Fibroblast of lung (primary cell): ENCODE data around the gene PPM1E. TPM values are rescaled to one million over a fixed set of nuclear protein-coding genes. Genes with fewer than 3 reads are reported as not detected.
A peak's percentile ranks its signal among the peaks of the same experiment; 100 is the strongest.

ENCODE experiments used
- DNase-seq, 2 donors: peaks; one replicate each; pipeline versions ENCODE4 v3.0.0 to v3.0.0-alpha.2; 2010; ENCODE audit warnings: low read depth in 2 of 2
- H2AFZ ChIP-seq: 2 replicates; pipeline ENCODE4 v1.5.1; 2012; ENCODE audit warnings: low read length, control low read depth, inconsistent platforms
- H3K27ac ChIP-seq: 2 replicates; pipeline ENCODE4 v1.5.1; 2011; ENCODE audit warnings: low read length, control low read depth; ENCODE audit not compliant: insufficient read depth
- H3K27me3 ChIP-seq: 2 replicates; pipeline ENCODE4 v1.5.1; 2011; ENCODE audit warnings: mild to moderate bottlenecking, low read length; ENCODE audit not compliant: control insufficient read depth, insufficient read depth
- H3K36me3 ChIP-seq: 2 replicates; pipeline ENCODE4 v1.5.1; 2011; ENCODE audit warnings: low read length; ENCODE audit not compliant: control insufficient read depth, insufficient read depth
- H3K4me1 ChIP-seq: 2 replicates; pipeline ENCODE4 v1.5.1; 2011; ENCODE audit warnings: low read length; ENCODE audit not compliant: control insufficient read depth, insufficient read depth; ENCODE audit errors: extremely low read depth
- H3K4me2 ChIP-seq: 2 replicates; pipeline ENCODE4 v1.5.1; 2011; ENCODE audit warnings: low read length, control low read depth; ENCODE audit not compliant: insufficient read depth; ENCODE audit errors: extremely low read depth
- H3K4me3 ChIP-seq, 4 experiments: fragments of 200-600 bp in 1 of 4; sonication (generic) in 1 of 4; replicated peaks in 1 of 4; 2 replicates each; pipeline ENCODE4 v1.5.1; 2011 to 2016; ENCODE audit warnings: low read length in 4 of 4, low read depth in 3 of 4, mild to moderate bottlenecking in 3 of 4, control low read depth in 2 of 4, inconsistent platforms in 1 of 4, mixed read lengths in 1 of 4; ENCODE audit not compliant: insufficient read depth in 1 of 4; ENCODE audit errors: control extremely low read depth in 1 of 4
- H3K79me2 ChIP-seq: 2 replicates; pipeline ENCODE4 v1.5.1; 2012; ENCODE audit warnings: mild to moderate bottlenecking, low read length, inconsistent platforms; ENCODE audit not compliant: control insufficient read depth, insufficient read depth
- H3K9ac ChIP-seq: 2 replicates; pipeline ENCODE4 v1.5.1; 2011; ENCODE audit warnings: mild to moderate bottlenecking, low read length, control low read depth; ENCODE audit not compliant: insufficient read depth
- H3K9me3 ChIP-seq: 2 replicates; pipeline ENCODE4 v1.5.1; 2012; ENCODE audit warnings: low read depth, low read length; ENCODE audit not compliant: control insufficient read depth, insufficient read depth
- H4K20me1 ChIP-seq: 2 replicates; pipeline ENCODE4 v1.5.1; 2011; ENCODE audit warnings: low read length; ENCODE audit not compliant: control insufficient read depth, insufficient read depth; ENCODE audit errors: extremely low read depth
- EZH2 ChIP-seq: IDR thresholded peaks from 2 replicates; pipeline ENCODE4 v1.5.1; 2012; ENCODE audit warnings: low read length, control low read depth, mild to moderate bottlenecking; ENCODE audit errors: missing control alignments
- polyA plus RNA-seq, 2 donors: library from polyadenylated mRNA; depleted of rRNA in 1 of 2; stranded (reverse) in 1 of 2; unstranded in 1 of 2; fragments of >200 nt; gene quantifications; 2 replicates each; pipeline ENCODE4 v1.2.1, GENCODE V29; 2011 to 2012; ENCODE audit warnings: missing spikeins in 1 of 2
- total RNA-seq: library from RNA; depleted of rRNA; stranded (reverse); fragments of >200 nt; gene quantifications from 2 replicates; pipeline ENCODE4 v1.2.1, GENCODE V29; 2014
- TF ChIP-seq, protein P1 (sequence below), 2 donors: IDR thresholded peaks in 1 of 2; conservative IDR thresholded peaks in 1 of 2; 1 replicate in 1 of 2; 2 replicates in 1 of 2; pipeline ENCODE4 v1.5.1; 2011 to 2012; ENCODE audit warnings: low read length in 2 of 2, control low read depth in 1 of 2, inconsistent platforms in 1 of 2, low read depth in 1 of 2, mild to moderate bottlenecking in 1 of 2

Gene PPM1E
- total and polyA plus RNA-seq, 2 donors (not counting 1 experiment from before 2014, with no cell fraction given): 0.02 to 0.50 TPM

DNA sequence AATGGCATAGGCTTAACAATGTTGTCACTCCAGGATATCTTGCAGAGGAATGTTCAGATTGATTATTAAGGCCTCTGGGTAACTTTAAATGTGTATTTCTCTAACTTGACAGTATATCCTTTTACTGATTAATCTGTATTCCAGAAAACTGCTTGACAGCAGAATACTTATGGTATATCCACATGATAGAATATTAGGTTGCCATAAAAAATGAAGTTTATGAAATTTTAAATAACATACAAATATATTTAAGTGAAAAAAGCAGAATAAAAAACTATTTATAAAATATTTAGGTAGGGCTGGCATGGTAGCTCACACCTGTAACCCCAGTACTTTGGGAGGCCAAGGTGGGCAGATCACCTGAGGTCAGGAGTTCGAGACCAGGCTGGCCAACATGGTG lies 244.4 kb downstream of the PPM1E start:
- Histone ChIP-seq H3K79me2 (no peaks in the 10 kb centered on the region), H3K27ac (no peak overlapping the region), H3K9ac (no peak overlapping the region), H3K4me3 (no peak overlapping the region), H3K27me3 (no peaks in the 10 kb centered on the region), H3K4me1 (no peaks in the 10 kb centered on the region), H2AFZ (no peak overlapping the region), H3K4me2 (no peak overlapping the region), H4K20me1 (no peaks in the 10 kb centered on the region), H3K36me3 (no peaks in the 10 kb centered on the region), H3K9me3 (no peaks in the 10 kb centered on the region)
- TF ChIP-seq, protein P1, sequence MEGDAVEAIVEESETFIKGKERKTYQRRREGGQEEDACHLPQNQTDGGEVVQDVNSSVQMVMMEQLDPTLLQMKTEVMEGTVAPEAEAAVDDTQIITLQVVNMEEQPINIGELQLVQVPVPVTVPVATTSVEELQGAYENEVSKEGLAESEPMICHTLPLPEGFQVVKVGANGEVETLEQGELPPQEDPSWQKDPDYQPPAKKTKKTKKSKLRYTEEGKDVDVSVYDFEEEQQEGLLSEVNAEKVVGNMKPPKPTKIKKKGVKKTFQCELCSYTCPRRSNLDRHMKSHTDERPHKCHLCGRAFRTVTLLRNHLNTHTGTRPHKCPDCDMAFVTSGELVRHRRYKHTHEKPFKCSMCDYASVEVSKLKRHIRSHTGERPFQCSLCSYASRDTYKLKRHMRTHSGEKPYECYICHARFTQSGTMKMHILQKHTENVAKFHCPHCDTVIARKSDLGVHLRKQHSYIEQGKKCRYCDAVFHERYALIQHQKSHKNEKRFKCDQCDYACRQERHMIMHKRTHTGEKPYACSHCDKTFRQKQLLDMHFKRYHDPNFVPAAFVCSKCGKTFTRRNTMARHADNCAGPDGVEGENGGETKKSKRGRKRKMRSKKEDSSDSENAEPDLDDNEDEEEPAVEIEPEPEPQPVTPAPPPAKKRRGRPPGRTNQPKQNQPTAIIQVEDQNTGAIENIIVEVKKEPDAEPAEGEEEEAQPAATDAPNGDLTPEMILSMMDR (conservative IDR thresholded peaks at IDR 0.05 in 1 of 2, IDR thresholded peaks at IDR 0.05 in 1 of 2; ENCODE audit: low read depth in 1 of 2, low read length in 2 of 2): no peak
- TF ChIP-seq EZH2: no peak
- DNase-seq: no peak

DNA sequence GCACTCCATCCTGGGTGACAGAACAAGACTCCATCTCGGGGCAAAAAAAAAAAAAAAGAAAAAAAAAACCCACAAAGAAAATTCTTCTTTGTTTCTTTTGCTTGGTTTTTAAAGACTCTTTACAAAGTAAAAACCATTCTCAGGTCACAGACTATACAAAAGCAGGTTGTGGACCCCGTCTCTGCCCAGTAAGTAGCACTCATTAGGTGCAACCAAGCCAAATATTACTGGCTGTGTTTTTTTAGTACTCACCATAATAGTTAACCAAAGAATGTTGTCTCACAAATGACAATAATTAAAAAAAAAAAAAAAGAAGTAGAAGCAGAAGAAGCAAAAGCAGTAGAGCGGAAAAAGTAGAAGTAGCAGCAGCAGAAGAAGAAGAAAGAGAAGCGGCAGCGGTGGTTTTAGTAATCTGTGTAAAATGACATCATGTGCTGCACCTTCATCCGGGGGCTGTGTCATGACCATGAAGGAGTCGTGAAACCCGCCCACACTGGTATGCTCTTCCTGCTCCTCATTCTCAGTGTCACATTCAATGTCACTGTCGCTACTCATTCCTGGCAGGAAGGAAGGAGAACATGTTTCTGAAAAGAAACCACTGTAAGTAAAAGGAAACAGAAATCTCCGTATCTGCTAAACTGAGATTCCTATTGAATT lies 245.6 kb downstream of the PPM1E start:
- H3K4me2 ChIP-seq: peak overlapping the region; percentile 72
- TF ChIP-seq EZH2: no peak
- TF ChIP-seq, protein P1 (conservative IDR thresholded peaks at IDR 0.05 in 1 of 2, IDR thresholded peaks at IDR 0.05 in 1 of 2; ENCODE audit: low read depth in 1 of 2, low read length in 2 of 2): no peak
- H3K27ac ChIP-seq: peak overlapping the region; percentile 56
- H4K20me1 ChIP-seq: no peaks in the 10 kb centered on the region
- peak overlapping the region; percentile 62 for H2AFZ ChIP-seq
- no peaks in the 10 kb centered on the region for H3K79me2 ChIP-seq
- peak; percentile 18 to 87 for DNase-seq
- H3K4me3 ChIP-seq: peak overlapping the region; percentile 5 to 35 (median 22)
- H3K4me1 ChIP-seq: no peaks in the 10 kb centered on the region
- H3K27me3 ChIP-seq: no peaks in the 10 kb centered on the region
- H3K9ac ChIP-seq: no peak overlapping the region
- H3K9me3 ChIP-seq: no peaks in the 10 kb centered on the region
- no peaks in the 10 kb centered on the region for H3K36me3 ChIP-seq

DNA sequence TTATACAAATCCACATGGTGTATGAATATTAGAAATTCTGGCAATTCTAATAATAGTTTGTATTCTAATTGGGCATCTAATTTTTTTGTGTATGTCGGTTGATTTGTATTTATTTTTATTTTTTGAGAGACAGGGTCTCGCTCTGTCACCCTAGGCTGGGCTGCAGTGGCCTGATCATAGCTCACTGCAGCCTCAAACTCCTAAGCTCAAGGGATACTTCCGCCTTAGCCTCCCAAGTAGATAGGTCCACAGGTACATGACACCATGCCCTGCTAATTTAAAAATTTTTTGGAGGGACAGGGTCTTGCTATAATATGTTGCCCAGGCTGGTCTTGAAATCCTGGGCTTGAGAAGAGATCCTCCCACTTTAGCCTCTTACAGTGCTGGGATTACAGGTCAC lies 246.5 kb downstream of the PPM1E start:
- Histone ChIP-seq H2AFZ (no peak overlapping the region), H3K36me3 (no peaks in the 10 kb centered on the region), H3K79me2 (no peaks in the 10 kb centered on the region), H3K9me3 (no peaks in the 10 kb centered on the region), H3K27me3 (no peaks in the 10 kb centered on the region), H3K4me3 (no peak overlapping the region), H3K4me1 (no peaks in the 10 kb centered on the region), H3K27ac (no peak overlapping the region), H3K9ac (no peak overlapping the region), H4K20me1 (no peaks in the 10 kb centered on the region), H3K4me2 (no peak overlapping the region)
- no peak for TF ChIP-seq EZH2
- TF ChIP-seq, protein P1 (conservative IDR thresholded peaks at IDR 0.05 in 1 of 2, IDR thresholded peaks at IDR 0.05 in 1 of 2; ENCODE audit: low read depth in 1 of 2, low read length in 2 of 2): no peak
- DNase-seq: no peak
